ENCODE data around the gene ARSB. TPM values are rescaled to one million over a fixed set of nuclear protein-coding genes. Genes with fewer than 3 reads are reported as not detected.

ARSB gene
- total RNA-seq, 2 donors from 2014 or later: 28.1 TPM

DNA sequence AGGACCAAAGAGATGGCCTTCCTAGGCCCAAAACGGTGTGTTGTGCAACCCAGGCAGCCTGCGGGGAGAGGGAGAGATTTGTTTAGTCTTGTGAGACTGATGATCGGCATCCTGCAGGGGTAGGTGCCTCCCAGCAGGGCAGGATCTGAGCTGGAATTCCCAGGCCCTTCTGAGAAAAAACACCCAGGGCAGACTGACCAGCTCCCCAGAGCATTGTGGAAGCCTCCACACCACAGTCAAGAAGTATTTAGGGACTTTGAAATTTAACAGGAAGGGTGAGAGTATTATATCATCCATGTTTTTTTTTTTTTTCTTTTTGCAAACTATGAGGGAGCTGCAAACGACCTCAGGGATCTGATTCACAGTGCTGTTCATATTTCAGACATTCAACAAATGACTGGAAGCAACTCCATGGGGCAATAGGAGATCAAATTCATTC lies 232.0 kb downstream of the ARSB start:
- H3K4me1 ChIP-seq (ENCODE audit: control insufficient read depth, insufficient read depth, low read length): no peaks in the 10 kb centered on the region
- Mint-ChIP-seq H3K9me3 (no peaks in the 10 kb centered on the region), H3K27me3 (ENCODE audit: insufficient read depth) (no peaks in the 10 kb centered on the region), H3K4me3 (no peak overlapping the region), H3K27ac (no peak overlapping the region), H3K4me1 (peaks cover 18% of the 10 kb centered on the region), H3K36me3 (ENCODE audit: low read depth) (no peaks in the 10 kb centered on the region)
- no peak for DNase-seq
- H3K27me3 ChIP-seq (ENCODE audit: control insufficient read depth, insufficient read depth, low read length, poor library complexity, severe bottlenecking): no peaks in the 10 kb centered on the region
- no peak overlapping the region for H3K9ac ChIP-seq (ENCODE audit: extremely low read depth, low read length, poor library complexity, severe bottlenecking)
- no peak for TF ChIP-seq CTCF (conservative IDR thresholded peaks at IDR 0.05)
- WGBS, 2 experiments (ENCODE audit: insufficient coverage in 1 of 2, insufficient read length in 1 of 2): 83 to 89% methylated on average over 3 to 4 of the region's 4 CpGs
- no peak overlapping the region for H3K4me3 ChIP-seq (ENCODE audit: low read length)
- no peaks in the 10 kb centered on the region for H3K9me3 ChIP-seq (ENCODE audit: control insufficient read depth, low read length)
- no peak overlapping the region for H3K27ac ChIP-seq (ENCODE audit: low read depth, low read length)
- no peaks in the 10 kb centered on the region for H3K36me3 ChIP-seq (ENCODE audit: control insufficient read depth, insufficient read depth, low read length)

- H3K27me3 Mint-ChIP-seq (ENCODE audit: insufficient read depth): no peaks in the 10 kb centered on the region
- H3K9ac ChIP-seq (ENCODE audit: extremely low read depth, low read length, poor library complexity, severe bottlenecking): no peak overlapping the region
- H3K27me3 ChIP-seq (ENCODE audit: control insufficient read depth, insufficient read depth, low read length, poor library complexity, severe bottlenecking): no peaks in the 10 kb centered on the region
- no peak overlapping the region for H3K27ac ChIP-seq (ENCODE audit: low read depth, low read length)
- H3K36me3 ChIP-seq (ENCODE audit: control insufficient read depth, insufficient read depth, low read length): no peaks in the 10 kb centered on the region
- DNase-seq: no peak
- H3K9me3 Mint-ChIP-seq: no peaks in the 10 kb centered on the region
- peaks cover 25% of the 10 kb centered on the region for H3K4me1 Mint-ChIP-seq
- H3K9me3 ChIP-seq (ENCODE audit: control insufficient read depth, low read length): no peaks in the 10 kb centered on the region
- TF ChIP-seq CTCF (conservative IDR thresholded peaks at IDR 0.05): no peak
- H3K4me3 ChIP-seq (ENCODE audit: low read length): no peak overlapping the region
- H3K4me1 ChIP-seq (ENCODE audit: control insufficient read depth, insufficient read depth, low read length): no peaks in the 10 kb centered on the region
- no peak overlapping the region for H3K27ac Mint-ChIP-seq
- H3K36me3 Mint-ChIP-seq (ENCODE audit: low read depth): no peaks in the 10 kb centered on the region
- 96 to 100% methylated on average over 1 of the region's 1 CpG for WGBS, 2 experiments (ENCODE audit: insufficient coverage in 1 of 2, insufficient read length in 1 of 2)
- no peak overlapping the region for H3K4me3 Mint-ChIP-seq
Observed at GRCh38 chr5:78751872-78752271, 233.2 kb downstream of the ARSB start.

GRCh38 chr5:78750281-78750680 lies 234.8 kb downstream of the ARSB start:
- Histone ChIP-seq H3K27me3 (ENCODE audit: control insufficient read depth, insufficient read depth, low read length, poor library complexity, severe bottlenecking) (no peaks in the 10 kb centered on the region), H3K36me3 (ENCODE audit: control insufficient read depth, insufficient read depth, low read length) (no peaks in the 10 kb centered on the region), H3K4me3 (ENCODE audit: low read length) (no peak overlapping the region), H3K4me1 (ENCODE audit: control insufficient read depth, insufficient read depth, low read length) (no peaks in the 10 kb centered on the region), H3K9ac (ENCODE audit: extremely low read depth, low read length, poor library complexity, severe bottlenecking) (no peak overlapping the region), H3K27ac (ENCODE audit: low read depth, low read length) (no peak overlapping the region), H3K9me3 (ENCODE audit: control insufficient read depth, low read length) (no peaks in the 10 kb centered on the region)
- no peaks in the 10 kb centered on the region for H3K36me3 Mint-ChIP-seq (ENCODE audit: low read depth)
- no peaks in the 10 kb centered on the region for H3K27me3 Mint-ChIP-seq (ENCODE audit: insufficient read depth)
- DNase-seq: no peak
- no peak for TF ChIP-seq CTCF (conservative IDR thresholded peaks at IDR 0.05)
- no peaks in the 10 kb centered on the region for H3K9me3 Mint-ChIP-seq
- no peak overlapping the region for H3K27ac Mint-ChIP-seq
- peaks cover 27% of the 10 kb centered on the region for H3K4me1 Mint-ChIP-seq
- 30 to 45% methylated on average over 2 of the region's 2 CpGs for WGBS, 2 experiments (ENCODE audit: insufficient coverage in 1 of 2, insufficient read length in 1 of 2)
- H3K4me3 Mint-ChIP-seq: no peak overlapping the region

Data from endodermal cell (in vitro differentiated cells).